ENCODE measurements around the gene TBL1XR1. TPM values are rescaled to one million over a fixed set of nuclear protein-coding genes. Genes with fewer than 3 reads are reported as not detected.

TBL1XR1 gene
- total and polyA plus RNA-seq, 2 of the 8 experiments (the other 6 are each of a cell fraction or from before 2014, with no cell fraction given), result 28.1 to 147 TPM

- Histone ChIP-seq H3K9ac (replicated peaks in 1 of 4; ENCODE audit: extremely low read depth in 1 of 4, low read depth in 3 of 4, low read length in 3 of 4) (no peak overlapping the region), H3K18ac (ENCODE audit: extremely low read depth, low read length) (no peak overlapping the region), H4K8ac (ENCODE audit: extremely low read depth, insufficient read depth, low read length) (no peak overlapping the region), H2BK120ac (replicated peaks; ENCODE audit: low read depth, low read length) (no peak overlapping the region), H3K4ac (replicated peaks; ENCODE audit: insufficient read length, low read depth, low read length) (no peak overlapping the region), H2BK12ac (ENCODE audit: low read depth, low read length) (no peak overlapping the region), H3K23me2 (ENCODE audit: low read depth, low read length) (no peaks in the 10 kb centered on the region), H3K4me3 (ENCODE audit: extremely low read depth in 1 of 4, insufficient read depth in 2 of 4, low read depth in 3 of 4, low read length in 4 of 4) (no peak overlapping the region), H3K27me3 (replicated peaks in 1 of 4; ENCODE audit: control insufficient read depth in 3 of 4, extremely low read depth in 1 of 4, insufficient read depth in 3 of 4, low read length in 3 of 4) (no peaks in the 10 kb centered on the region), H3K9me3 (ENCODE audit: insufficient read depth in 2 of 2, low read depth in 1 of 2, low read length in 1 of 2) (no peaks in the 10 kb centered on the region), H3K56ac (replicated peaks; ENCODE audit: insufficient read length, low read depth, low read length) (no peak overlapping the region), H3K27ac (ENCODE audit: low read depth, low read length) (no peak overlapping the region), H2BK20ac (ENCODE audit: low read length) (no peak overlapping the region), H2BK5ac (ENCODE audit: low read depth, low read length) (no peak overlapping the region), H3K36me3 (ENCODE audit: control insufficient read depth in 2 of 4, insufficient read depth in 4 of 4, low read length in 3 of 4) (peaks cover 4 to 55% (median 12%) of the 10 kb centered on the region in 4 experiments; a peak in 7 of 8 replicates), H3K79me2 (ENCODE audit: control insufficient read depth in 1 of 2, insufficient read depth in 2 of 2, low read length in 2 of 2) (peaks cover 0 to 23% of the 10 kb centered on the region in 2 experiments; a peak in 2 of 4 replicates), H4K20me1 (replicated peaks in 1 of 2; ENCODE audit: control insufficient read depth in 1 of 2, insufficient read depth in 2 of 2, low read length in 2 of 2) (peaks cover 0 to 2% of the 10 kb centered on the region in 2 experiments), H2AK5ac (ENCODE audit: low read depth, low read length) (no peak overlapping the region), H3K14ac (ENCODE audit: insufficient read length) (no peak overlapping the region), H3K4me1 (replicated peaks in 1 of 4; ENCODE audit: control insufficient read depth in 3 of 4, insufficient read depth in 4 of 4, low read length in 3 of 4) (peaks cover 0 to 8% (median 3%) of the 10 kb centered on the region in 4 experiments; a peak in 2 of 7 replicates), H2BK15ac (ENCODE audit: low read length) (no peak overlapping the region), H3K4me2 (ENCODE audit: insufficient read depth in 1 of 2, low read depth in 2 of 2, low read length in 2 of 2) (no peak overlapping the region), H4K91ac (replicated peaks; ENCODE audit: insufficient read length, low read length) (no peak overlapping the region), H3K79me1 (ENCODE audit: low read depth, low read length) (no peaks in the 10 kb centered on the region), H3K23ac (ENCODE audit: insufficient read length) (no peak overlapping the region), H2AFZ (ENCODE audit: low read length) (no peak overlapping the region), H4K5ac (ENCODE audit: insufficient read length, low read depth, low read length) (no peak overlapping the region)
- DNase-seq (ENCODE audit: low read depth in 1 of 2, low spot score in 2 of 2) (no peak), FAIRE-seq (no peak)
- 92% methylated on average over 5 of the region's 5 CpGs; no CpG with 5 or more reads in 1 of the 2 experiments for WGBS, 2 experiments (ENCODE audit: extremely low coverage in 1 of 2, insufficient coverage in 1 of 2, insufficient read length in 1 of 2, insufficient replicate concordance in 2 of 2, low coverage in 1 of 2, low lambda C conversion rate in 2 of 2, missing lambda C conversion rate in 1 of 2)
- no peak for TF ChIP-seq EGR1 (IDR thresholded peaks at IDR 0.05; ENCODE audit: borderline replicate concordance, low read depth, low read length)
- no peak for TF ChIP-seq JUND (IDR thresholded peaks at IDR 0.05; ENCODE audit: low read length)
- TF ChIP-seq CTCF (IDR thresholded peaks at IDR 0.05; ENCODE audit: control extremely low read depth in 1 of 3, insufficient read depth in 1 of 3, low read depth in 1 of 3, low read length in 3 of 3), result peak in 1 of 3 experiments; percentile 19; a peak in 2 of 4 replicates
- no peak for TF ChIP-seq ATF3 (IDR thresholded peaks at IDR 0.05; ENCODE audit: insufficient read depth, low read depth, low read length)
- no peak for TF ChIP-seq SP2 (IDR thresholded peaks at IDR 0.05; ENCODE audit: low read length)
- no peak for TF ChIP-seq GABPA (IDR thresholded peaks at IDR 0.05; ENCODE audit: borderline replicate concordance, insufficient read depth, low read length)
- TF ChIP-seq RAD21 (IDR thresholded peaks at IDR 0.05 in 1 of 2, conservative IDR thresholded peaks at IDR 0.05 in 1 of 2; ENCODE audit: low read depth in 2 of 2, low read length in 2 of 2), result peak in 1 of 2 experiments; percentile 55
- no peak for TF ChIP-seq BACH1 (IDR thresholded peaks at IDR 0.05; ENCODE audit: low read length)
- CTCF ChIA-PET (ENCODE audit: partially characterized antibody), result interaction anchor here (0.6 to 1.4 kb wide), 9 partner anchors 9 to 400 kb away, joined by 3 to 5 read pairs (median 3); no protein-coding TSS in a partner anchor
- POLR2A ChIA-PET (ENCODE audit: partially characterized antibody), result no interaction called here
Measured at GRCh38 chr3:177050501-177051237, 146.6 kb downstream of the TBL1XR1 start.

Data from H1 (cell line).